IMR-90 (cell line): ENCODE data around the gene FOXP1.

Experiments
- CEBPB ChIP-seq: IDR thresholded peaks from 2 replicates; pipeline ENCODE4 v1.6.1; 2012; ENCODE audit warnings: low read depth, low read length, improper control_type of control experiment
- CHD1 ChIP-seq: IDR thresholded peaks from 2 replicates; pipeline ENCODE4 v1.6.1; 2012; ENCODE audit warnings: low read depth, low read length, improper control_type of control experiment
- CTCF ChIP-seq: conservative IDR thresholded peaks from 2 replicates; pipeline ENCODE4 v1.5.1; 2012; ENCODE audit warnings: mild to moderate bottlenecking, low read depth, low read length, improper control_type of control experiment
- MAFK ChIP-seq: IDR thresholded peaks from 2 replicates; pipeline ENCODE4 v1.6.1; 2012; ENCODE audit warnings: low read depth, low read length, improper control_type of control experiment
- MXI1 ChIP-seq: IDR thresholded peaks from 2 replicates; pipeline ENCODE4 v1.6.1; 2012; ENCODE audit warnings: low read depth, mild to moderate bottlenecking, low read length, moderate library complexity, borderline replicate concordance
- NFE2L2 ChIP-seq: fragments of 150-350 bp; IDR thresholded peaks from 2 replicates; pipeline ENCODE4 v1.6.1; 2016; ENCODE audit warnings: low read depth, mild to moderate bottlenecking, low read length
- POLR2A ChIP-seq: IDR thresholded peaks from 2 replicates; pipeline ENCODE4 v1.6.1; 2012; ENCODE audit warnings: mild to moderate bottlenecking, low read depth, low read length
- RAD21 ChIP-seq: IDR thresholded peaks from 2 replicates; pipeline ENCODE4 v1.6.1; 2012; ENCODE audit warnings: low read length, improper control_type of control experiment
- RCOR1 ChIP-seq: IDR thresholded peaks from 2 replicates; pipeline ENCODE4 v1.6.1; 2012; ENCODE audit warnings: mild to moderate bottlenecking, low read length, improper control_type of control experiment; ENCODE audit not compliant: insufficient replicate concordance
- RFX5 ChIP-seq: IDR thresholded peaks from 2 replicates; pipeline ENCODE4 v1.8.0; 2012; ENCODE audit warnings: low read depth, mild to moderate bottlenecking, low read length, moderate library complexity
- SMC3 ChIP-seq: fragments of 150-350 bp; IDR thresholded peaks from 2 replicates; pipeline ENCODE4 v1.6.1; 2016; ENCODE audit warnings: low read depth, mild to moderate bottlenecking, antibody characterized with exemption, low read length, moderate library complexity

GRCh38 chr3:71067977-71068654 lies 515.4 kb downstream of the FOXP1 start:
- TF ChIP-seq CTCF (no peak), MAFK (no peak), POLR2A (no peak), RCOR1 (no peak), RAD21 (no peak), SMC3 (no peak), CEBPB (no peak), NFE2L2 (no peak), CHD1 (no peak), RFX5 (no peak), MXI1 (no peak)
